HG03575 (cell line): ENCODE results near the gene NONO.
"Not testable (repeated sequence)": the region's sequence is repeated elsewhere in the genome, so short reads cannot be mapped to it uniquely, and the experiment has no call there.

ENCODE experiments used
- ATAC-seq: cut with Tn5 transposase; IDR thresholded peaks from one replicate; pipeline ENCODE4 v1.9.1; 2021; ENCODE audit not compliant: unreplicated experiment, insufficient number of reproducible peaks, low FRiP score; ENCODE audit errors: extremely low read depth

The NONO gene

GRCh38 chrX:71283403-71284143 lies at the start of gene NONO:
TSS of gene NONO (plus strand) at chrX:71283635. CDS start at chrX:71290638, 7,003 bp downstream.
- no peak for ATAC-seq

DNA sequence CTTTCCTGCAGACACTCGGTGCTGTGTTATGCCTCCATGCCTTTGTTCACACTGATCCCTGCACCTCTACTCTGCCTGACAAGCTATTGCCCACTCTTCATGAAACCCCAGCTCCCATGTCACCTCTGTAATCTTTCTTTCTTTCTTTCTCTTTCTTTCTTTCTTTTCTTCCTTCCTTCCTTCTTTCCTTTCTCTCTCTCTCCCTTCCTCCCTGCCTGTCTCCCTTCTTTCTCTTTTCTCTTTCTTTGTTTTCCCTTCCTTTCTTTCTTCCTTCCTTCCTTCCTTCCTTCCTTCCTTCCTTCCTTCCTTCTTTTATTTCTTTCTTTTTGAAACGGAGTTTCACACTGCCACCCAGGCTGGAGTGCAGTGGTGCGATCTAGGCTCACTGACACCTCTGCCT lies 48.0 kb upstream of the NONO start:
- ATAC-seq, result no peak

- no peak for ATAC-seq
Observed at GRCh38 chrX:71236836-71237235, 46.6 kb upstream of the NONO start.

GRCh38 chrX:71239781-71240180 lies 43.7 kb upstream of the NONO start:
- ATAC-seq, result no peak

GRCh38 chrX:71241301-71241700 lies 42.1 kb upstream of the NONO start:
- ATAC-seq, result no peak

GRCh38 chrX:71244359-71245128 lies 38.9 kb upstream of the NONO start:
- no peak for ATAC-seq

- ATAC-seq, result no peak
Observed at GRCh38 chrX:71245159-71245558, 38.3 kb upstream of the NONO start.

- no peak for ATAC-seq
Observed at GRCh38 chrX:71250841-71251240, 32.6 kb upstream of the NONO start.

DNA sequence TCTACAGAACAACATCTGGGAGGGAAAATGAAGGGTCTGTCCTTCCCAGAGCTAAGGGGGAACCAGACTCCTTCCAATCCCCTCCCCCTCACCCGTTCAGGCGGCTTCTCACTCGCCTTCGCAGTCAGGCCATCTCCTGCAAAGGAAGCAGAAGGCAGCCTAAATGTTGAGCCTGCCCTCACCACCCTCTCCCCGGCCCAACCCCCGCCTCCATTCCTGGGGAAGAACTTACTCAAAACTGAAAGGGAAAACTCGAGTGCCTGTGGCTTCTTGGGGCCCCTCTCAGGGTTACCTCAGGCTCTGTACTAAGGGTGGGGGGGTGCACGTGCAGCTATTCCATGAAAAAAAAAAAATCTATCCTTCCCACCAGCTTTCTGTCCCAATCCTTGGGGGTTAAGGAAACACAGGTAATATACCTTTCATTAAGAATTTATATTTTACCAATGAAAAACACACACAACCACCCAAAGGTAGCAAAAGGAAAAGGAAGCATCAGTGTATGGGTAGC lies 31.9 kb upstream of the NONO start:
- ATAC-seq, result no peak

DNA sequence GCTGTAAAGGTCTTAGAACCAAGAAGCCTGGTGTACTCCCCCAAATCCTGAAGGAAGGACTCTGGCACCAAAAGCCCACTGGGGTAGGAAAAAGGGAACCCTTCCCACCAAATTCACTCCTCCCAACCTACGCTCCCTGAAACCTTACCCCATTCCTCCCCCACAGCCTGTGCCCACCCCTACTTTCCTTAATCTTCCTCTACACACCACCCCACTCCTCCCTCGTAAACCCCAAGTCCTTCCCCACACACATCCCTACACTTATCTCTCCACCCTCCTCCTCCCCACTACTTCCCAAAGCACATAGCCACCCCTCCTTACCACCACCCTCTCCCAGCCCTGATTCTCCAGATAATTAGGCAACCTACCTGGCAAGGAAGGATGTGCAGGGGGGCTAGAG lies 31.2 kb upstream of the NONO start:
- no peak for ATAC-seq

DNA sequence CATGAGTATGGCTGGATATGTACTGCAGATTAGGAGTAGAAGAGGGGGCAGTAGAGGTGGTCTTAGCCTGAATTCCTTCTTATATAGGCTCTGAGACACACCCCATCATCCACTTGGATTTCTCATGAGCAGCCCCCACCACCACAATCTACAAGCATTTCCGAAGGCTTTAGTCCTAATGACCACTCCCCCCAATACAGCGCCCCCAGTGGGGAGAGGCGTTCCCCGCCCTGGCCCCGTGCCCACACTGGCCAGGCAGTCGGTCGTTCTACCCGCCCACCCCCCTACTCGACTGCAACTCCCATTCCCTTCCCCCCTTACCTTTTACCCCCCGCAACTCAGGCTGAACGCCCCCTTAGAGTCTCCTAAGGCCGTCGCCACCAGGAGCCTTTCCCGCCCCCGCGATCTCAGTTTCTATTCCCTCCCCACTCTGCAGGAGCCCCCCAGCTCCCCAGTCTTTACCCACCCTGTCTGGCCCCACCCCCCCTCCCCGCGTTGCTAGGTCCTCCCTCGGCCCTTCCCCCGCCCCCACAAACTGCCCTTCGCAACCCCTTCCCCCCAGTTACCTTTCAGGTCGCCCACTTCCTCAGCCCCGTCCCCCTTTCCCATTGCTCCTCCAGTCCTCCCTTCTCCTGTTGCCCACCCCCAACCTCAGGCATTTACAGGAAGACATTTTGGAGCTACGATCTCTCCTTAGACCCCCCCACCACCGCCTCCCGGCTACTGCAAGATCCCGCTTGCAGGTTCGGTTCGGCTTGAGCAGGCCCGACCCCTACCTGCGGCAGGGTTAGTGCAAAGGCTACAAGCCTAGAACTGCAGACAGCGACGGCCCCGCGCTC lies 30.0 kb upstream of the NONO start:
- no peak for ATAC-seq

- no peak for ATAC-seq
Observed at GRCh38 chrX:71254092-71254963, 29.1 kb upstream of the NONO start, which contains the start of gene ZMYM3. TSS of gene ZMYM3 (minus strand) at chrX:71254140. CDS start at chrX:71253255, 885 bp downstream.

DNA sequence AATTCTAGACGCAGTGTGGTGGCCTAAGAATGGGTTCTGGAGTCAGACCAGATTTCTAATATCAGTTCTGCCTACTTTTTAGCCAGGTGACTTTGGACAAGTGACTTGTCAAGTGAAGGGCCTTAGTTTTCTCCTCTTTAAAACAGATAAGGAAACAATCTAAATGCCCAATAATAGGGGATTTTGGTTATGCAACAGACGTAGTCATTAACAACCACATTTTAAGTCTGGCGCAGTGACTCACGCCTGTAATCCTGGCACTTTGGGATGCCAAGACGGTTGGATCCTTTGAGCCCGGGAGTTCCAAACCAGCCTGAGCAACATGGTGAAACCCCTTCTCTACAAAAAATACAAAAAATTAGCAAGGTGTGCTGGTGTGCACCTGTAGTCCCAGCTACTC lies 27.4 kb upstream of the NONO start:
- no peak for ATAC-seq

- no peak for ATAC-seq
Observed at GRCh38 chrX:71256856-71257255, 26.6 kb upstream of the NONO start.

DNA sequence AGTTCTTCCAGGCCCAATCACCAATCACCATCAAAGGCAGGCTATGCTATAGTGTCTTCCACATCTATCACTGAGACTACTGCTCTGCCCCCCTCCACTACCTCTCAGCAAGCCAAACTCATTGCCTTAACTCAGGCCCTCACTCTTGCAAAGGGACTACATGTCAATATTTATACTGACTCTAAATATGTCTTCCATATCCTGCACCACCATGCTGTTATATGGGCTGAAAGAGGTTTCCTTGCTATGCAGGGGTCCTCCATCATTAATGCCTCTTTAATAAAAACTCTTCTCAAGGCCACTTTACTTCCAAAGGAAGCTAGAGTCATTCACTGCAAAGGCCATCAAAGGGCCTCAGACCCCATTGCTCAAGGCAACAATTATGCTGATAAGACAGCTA lies 14.8 kb upstream of the NONO start:
- ATAC-seq, result not testable (repeated sequence)

DNA sequence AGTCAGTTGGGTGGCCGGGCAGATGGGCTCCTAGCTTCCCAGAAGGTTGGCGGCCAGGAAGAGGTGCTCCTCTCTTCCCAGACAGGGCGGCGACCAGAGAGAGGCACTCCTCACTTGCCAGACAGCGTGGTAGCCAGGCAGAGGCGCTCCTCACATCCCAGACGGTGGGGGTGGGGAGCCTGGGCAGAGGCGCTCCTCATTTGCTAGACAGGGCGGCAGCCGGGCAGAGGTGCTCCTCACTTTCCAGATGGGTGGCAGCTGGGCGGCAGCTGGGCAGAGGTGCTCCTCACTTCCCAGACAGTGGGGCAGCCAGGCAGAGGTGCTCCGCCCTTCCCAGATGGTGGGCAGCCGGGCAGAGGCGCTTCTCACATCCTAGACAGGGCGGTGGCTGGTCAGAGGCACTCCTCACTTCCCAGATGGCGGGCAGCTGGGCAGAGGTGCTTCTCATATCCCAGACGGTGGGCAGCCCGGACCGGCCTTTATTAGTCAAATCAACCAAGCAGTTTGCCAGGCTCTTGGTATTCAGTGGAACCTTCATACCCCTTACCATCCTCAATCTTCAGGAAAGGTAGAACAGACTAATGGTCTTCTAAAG lies 13.5 kb upstream of the NONO start:
- ATAC-seq, result no peak

- not testable (repeated sequence) for ATAC-seq
Observed at GRCh38 chrX:71272313-71272712, 11.1 kb upstream of the NONO start.

DNA sequence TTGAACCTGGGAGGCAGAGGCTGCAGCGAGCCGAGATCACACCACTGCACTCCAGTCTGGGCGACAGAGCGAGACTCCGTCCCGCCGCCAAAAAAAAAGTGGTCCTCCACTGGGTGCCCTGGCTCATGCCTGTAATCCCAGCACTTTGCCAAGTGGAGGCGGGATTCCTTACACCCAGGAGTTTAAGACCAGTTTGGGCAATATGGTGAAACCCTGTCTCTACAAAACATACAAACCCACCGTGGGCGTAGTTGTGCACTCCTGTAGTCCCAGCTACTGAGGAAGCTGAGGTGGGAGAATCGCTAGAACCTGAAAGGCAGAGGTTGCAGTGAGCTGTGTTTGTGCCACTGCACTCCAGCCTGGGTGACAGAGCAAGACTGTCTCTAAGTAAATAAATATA lies 2.1 kb upstream of the NONO start:
- not testable (repeated sequence) for ATAC-seq
